ENCODE data around the gene MKKS. TPM values are rescaled to one million over a fixed set of nuclear protein-coding genes. Genes with fewer than 3 reads are reported as not detected.

The MKKS gene
- total RNA-seq, 1 experiment from 2014 or later = 10.6 TPM

GRCh38 chr20:10436053-10436699, 2.2 kb upstream of the MKKS start:
- Mint-ChIP-seq H3K27ac (peak overlapping the region in 1 of 3 experiments; percentile 15; a peak in 1 of 7 replicates), H3K4me3 (peak overlapping the region; percentile 87 to 94), H3K9me3 (no peaks in the 10 kb centered on the region), H3K27me3 (ENCODE audit: low read depth) (no peaks in the 10 kb centered on the region), H3K36me3 (ENCODE audit: insufficient read depth in 1 of 3, low read depth in 3 of 3) (peaks cover 3 to 6% (median 3%) of the 10 kb centered on the region in 3 experiments; a peak in 5 of 7 replicates), H3K4me1 (peaks cover 19 to 28% of the 10 kb centered on the region in 2 experiments)
- H4K5ac ChIP-seq (ENCODE audit: insufficient read length, low read depth, low read length) = no peak overlapping the region
- H3K27me3 ChIP-seq (ENCODE audit: insufficient read depth, low read length) = no peaks in the 10 kb centered on the region
- no peak for DNase-seq
- H3K56ac ChIP-seq (ENCODE audit: insufficient read length, low read depth, low read length) = no peak overlapping the region
- no peaks in the 10 kb centered on the region for H3K9me3 ChIP-seq (ENCODE audit: control insufficient read depth, low read depth, low read length)
- no CpG with 5 or more reads among the region's 20 CpGs for WGBS (ENCODE audit: extremely low coverage, insufficient read length, low lambda C conversion rate)
- H2BK120ac ChIP-seq (ENCODE audit: low read depth, low read length, poor library complexity, severe bottlenecking) = no peak overlapping the region
- H3K79me1 ChIP-seq (ENCODE audit: insufficient read depth, low read depth, low read length, poor library complexity, severe bottlenecking) = peaks cover 2% of the 10 kb centered on the region
- H3K4me2 ChIP-seq (ENCODE audit: insufficient read depth, insufficient read length, low read length) = no peak overlapping the region
- no peak for TF ChIP-seq CTCF (conservative IDR thresholded peaks at IDR 0.05)
- H2BK12ac ChIP-seq (ENCODE audit: insufficient read length, low read depth, low read length) = no peak overlapping the region
- no peak overlapping the region for H3K18ac ChIP-seq (ENCODE audit: insufficient read length, low read depth, low read length)
- H2BK5ac ChIP-seq (ENCODE audit: insufficient read length, low read length) = no peak overlapping the region
- H2BK20ac ChIP-seq (ENCODE audit: low read depth, low read length, poor library complexity, severe bottlenecking) = no peak overlapping the region
- H3K9ac ChIP-seq (ENCODE audit: extremely low read depth, insufficient read length, low read length) = no peak overlapping the region
- H4K8ac ChIP-seq (replicated peaks; ENCODE audit: insufficient read length, low read depth, low read length) = no peak overlapping the region
- no peak overlapping the region for H3K23ac ChIP-seq (ENCODE audit: insufficient read length, low read depth, low read length)
- no peak overlapping the region for H3K4ac ChIP-seq (ENCODE audit: low read depth, low read length)
- no peak overlapping the region for H3K27ac ChIP-seq (ENCODE audit: insufficient read length, low read depth, low read length)
- no peak overlapping the region for H3K14ac ChIP-seq (ENCODE audit: insufficient read depth, low read length)
- no peaks in the 10 kb centered on the region for H3K4me1 ChIP-seq (ENCODE audit: insufficient read depth, low read length)
- no peaks in the 10 kb centered on the region for H4K20me1 ChIP-seq (ENCODE audit: control insufficient read depth, insufficient read depth, insufficient read length)
- no peak overlapping the region for H2AK5ac ChIP-seq (ENCODE audit: insufficient read length, low read length)
- no peak overlapping the region for H2AFZ ChIP-seq (ENCODE audit: low read length)
- H4K91ac ChIP-seq (ENCODE audit: insufficient read length, low read depth, low read length) = no peak overlapping the region
- no peak overlapping the region for H2BK15ac ChIP-seq (ENCODE audit: low read depth, low read length)
- H3T11ph ChIP-seq (ENCODE audit: low read length) = no peak overlapping the region
- peaks cover 8% of the 10 kb centered on the region; the same call in 1 of the 2 replicates for H3K79me2 ChIP-seq (ENCODE audit: insufficient read depth, low read length)
- H3K23me2 ChIP-seq (ENCODE audit: insufficient read length, low read depth, low read length, poor library complexity, severe bottlenecking) = peaks cover 4% of the 10 kb centered on the region
